GM21367 (cell line): ENCODE results near the gene OSBPL9.

Experiments
- ATAC-seq: cut with Tn5 transposase; IDR thresholded peaks from one replicate; pipeline ENCODE4 v1.9.1; 2021; ENCODE audit not compliant: unreplicated experiment

The OSBPL9 gene

DNA sequence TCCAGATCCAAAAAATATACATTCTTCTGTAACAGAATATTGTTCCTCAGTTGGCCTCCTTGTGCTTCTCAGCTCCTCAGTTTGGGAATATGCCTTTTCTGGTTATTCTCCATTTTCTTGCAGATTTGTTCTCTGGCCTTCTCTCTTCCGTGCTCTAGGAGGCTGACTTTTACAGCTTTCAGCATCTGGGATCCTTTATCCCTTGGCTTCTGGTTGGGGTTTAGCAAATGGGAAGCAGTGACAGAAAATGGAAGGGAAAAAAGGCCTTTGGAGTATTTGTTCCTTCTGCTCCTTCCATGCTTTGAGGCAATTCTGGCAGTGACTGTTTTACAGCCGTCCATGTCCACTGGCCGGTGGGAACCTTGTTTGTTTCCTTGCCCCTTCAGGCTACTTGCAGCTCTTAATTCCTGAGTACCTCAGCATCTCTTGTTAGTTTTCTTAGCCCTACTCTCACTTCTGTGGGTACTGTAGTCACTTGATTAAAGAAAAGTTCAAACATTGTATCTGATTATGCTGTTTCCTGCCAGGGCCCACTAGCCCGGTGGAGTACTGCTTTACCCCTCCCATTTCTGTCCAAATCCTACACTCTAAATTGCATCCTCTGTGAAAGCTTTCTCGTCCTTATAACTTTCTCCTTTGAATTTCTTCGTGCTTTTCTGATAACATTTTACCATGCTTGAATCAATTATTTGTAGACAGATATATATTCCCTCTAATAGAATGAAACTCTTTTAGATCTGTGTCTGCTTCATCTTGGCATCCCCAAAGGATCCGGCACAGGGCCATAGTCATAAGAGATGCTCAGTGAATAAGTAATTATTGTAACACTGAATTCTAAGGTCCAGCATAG is 118.2 kb downstream of the OSBPL9 start:
- no peak for ATAC-seq

DNA sequence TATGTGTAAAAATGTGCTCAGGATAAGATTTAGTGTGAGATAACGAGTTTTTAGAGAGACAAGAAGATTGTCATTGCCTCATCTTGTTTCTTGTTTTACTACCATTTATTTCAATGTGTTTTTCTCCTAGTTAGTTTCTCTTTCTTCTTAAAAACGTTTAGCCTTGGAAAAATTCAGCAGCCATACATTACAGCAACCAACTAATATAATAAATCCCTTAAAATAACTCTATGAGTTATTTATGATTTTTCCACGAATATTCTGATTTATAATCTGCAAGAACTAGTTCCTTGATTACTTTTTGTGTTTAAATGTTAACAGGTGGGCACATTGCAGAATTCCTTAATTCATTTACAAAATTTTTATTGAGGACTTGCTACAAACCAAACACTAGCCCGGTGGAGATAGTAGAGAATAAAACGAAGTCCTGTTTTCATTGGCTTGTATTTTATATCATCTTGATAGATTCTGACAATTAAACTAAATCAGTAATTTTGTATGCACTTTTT is 118.9 kb downstream of the OSBPL9 start:
- ATAC-seq, result no peak

DNA sequence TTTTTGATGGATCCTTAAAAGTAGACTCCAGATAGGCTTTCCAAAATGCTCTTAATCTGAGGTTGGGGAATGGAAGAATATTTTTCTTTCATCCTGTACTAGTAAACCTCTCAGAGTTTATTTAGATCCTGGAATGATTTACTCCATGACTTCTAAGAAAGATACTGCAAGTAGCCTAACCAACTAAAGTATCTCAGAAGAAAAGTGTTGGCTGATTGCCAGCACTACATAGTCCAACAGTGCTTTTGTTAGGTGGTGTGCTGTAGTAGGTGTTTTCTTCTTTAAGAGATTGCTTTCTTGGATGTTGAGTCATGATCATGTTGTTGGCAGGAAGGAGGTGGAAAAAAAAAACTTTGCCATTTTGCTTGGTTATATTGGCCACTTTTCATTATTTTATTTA is 119.8 kb downstream of the OSBPL9 start:
- ATAC-seq, result no peak

DNA sequence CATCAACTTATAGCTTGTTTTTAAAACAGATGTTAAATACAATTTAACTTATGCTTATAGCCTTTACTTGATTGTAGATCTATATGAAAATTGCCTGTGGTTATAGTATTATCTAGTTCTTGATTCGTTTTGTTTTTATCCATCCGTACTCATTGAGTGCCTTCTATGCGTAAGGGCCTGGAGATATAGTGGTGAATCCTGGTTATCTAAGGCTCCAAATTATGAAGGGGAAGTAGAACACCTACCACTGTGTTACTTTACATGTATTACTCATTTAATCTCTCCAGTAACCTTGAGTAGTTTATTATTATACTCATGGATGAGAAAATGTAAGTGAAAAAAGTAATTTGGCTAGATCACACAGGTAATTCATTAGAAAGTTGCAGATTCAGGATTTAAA is 121.8 kb downstream of the OSBPL9 start:
- ATAC-seq, result no peak

DNA sequence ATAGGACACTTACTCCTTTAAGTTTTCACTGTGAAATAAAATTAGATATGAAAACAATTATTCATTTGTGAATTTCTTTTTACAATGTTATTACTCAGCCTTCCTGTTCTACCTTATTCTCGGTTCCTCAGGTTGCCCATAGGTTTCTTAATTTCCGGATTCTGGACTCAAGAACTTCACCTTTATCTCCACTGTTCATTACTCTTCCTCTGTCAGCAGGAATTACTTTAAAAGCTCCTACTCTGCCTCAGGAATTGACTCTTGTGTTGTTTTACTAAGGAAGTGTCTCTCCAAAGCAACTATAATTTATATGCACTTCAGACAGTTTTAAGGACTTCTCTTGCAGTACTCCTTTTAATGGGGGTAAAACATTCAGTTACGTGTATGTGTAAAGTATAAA is 123.8 kb downstream of the OSBPL9 start:
- ATAC-seq, result no peak

DNA sequence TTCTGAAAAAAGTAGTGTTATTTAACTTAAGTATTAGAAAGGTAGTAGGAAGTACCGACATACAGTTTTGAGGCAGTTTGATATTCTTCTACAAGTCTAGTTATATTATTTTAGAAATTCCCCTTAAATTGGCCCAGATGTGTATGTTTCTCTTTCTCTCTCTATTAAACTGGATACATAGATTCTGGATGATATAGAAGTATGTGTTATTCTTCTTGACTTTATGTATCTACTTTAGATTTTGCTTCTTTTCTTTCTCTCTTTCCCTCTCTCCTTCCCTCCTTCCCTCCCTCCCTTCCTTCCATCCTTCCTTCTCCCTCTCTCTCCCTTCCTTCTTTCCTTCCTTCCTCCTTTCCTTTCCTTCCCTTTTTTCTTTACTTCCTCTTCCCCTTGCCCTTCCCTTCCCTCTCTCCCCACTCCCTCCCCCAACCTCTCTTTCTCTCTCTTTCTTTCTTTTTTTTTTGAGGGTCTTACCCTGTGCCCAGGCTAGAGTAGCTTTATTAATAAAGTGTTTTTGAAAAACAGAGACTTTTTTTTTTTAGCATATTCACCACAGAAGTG is 124.3 kb downstream of the OSBPL9 start:
- ATAC-seq, result no peak

DNA sequence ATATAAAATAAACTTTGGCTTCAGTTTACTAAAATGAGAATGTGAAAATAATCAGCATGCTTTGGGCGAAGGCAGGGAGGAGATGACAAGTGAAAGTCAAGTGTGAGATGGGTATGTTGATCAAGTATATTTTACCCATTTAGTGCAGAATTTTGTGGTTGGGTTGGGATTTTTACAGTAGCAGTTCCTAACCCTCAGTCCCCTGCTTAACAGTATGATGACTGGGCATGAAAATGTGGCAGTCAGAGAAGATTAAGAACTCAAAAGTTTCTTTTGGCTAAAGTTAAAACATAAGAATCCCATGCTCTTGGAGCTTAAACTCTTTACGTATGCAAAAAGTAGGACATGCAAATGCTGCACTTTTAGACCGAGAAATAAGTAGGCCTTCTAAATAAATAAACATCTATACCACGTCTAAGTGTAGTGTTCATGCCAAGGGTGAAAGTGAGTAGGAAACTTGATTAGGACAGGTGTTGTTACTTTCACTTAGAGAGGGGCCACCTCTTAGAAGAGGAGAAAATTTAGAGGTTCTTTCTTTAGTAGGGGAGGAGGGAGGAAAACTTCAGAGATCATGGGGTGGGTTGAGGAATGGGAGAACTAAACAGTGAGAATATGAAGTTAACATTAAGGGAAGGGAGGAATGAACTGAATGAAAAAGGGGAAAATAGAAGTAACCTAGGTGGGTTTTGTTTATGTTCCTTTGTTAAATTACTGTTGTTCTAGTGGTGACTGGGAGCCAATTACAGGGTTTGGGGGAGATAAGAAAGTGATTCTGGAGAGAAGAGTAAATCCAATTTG is 127.8 kb downstream of the OSBPL9 start:
- ATAC-seq, result no peak

DNA sequence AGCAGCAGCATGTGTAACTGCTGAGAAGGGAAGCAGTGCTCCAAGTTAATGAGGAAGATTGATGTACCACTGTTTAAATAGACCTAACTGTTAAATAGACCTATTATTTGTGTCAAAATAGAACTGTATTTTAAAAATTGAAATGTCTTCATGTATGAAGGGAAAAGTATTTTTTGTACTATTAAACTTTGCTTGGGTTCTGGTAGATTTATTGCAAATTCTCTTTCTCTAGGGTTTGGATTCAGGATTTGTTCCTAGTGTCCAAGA is 128.3 kb downstream of the OSBPL9 start:
- ATAC-seq, result no peak

DNA sequence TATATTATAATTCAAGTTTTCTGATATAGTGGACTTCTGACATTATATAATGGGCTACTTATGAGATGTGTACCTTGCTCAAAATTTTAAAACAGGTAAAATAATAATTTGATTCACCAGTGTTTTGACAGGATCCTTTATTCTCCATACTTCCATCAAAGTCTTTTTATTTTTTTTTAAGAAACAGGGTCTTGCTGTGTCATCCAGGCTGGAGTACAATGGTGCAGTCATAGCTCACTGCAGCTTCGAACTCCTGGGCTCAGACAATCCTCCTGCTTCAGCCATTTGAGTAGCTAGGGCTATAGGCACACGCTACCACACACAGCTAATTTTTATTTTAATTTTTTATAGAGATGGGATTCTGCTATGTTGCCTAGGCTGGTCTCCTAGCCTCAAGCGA is 132.3 kb downstream of the OSBPL9 start:
- ATAC-seq, result no peak

DNA sequence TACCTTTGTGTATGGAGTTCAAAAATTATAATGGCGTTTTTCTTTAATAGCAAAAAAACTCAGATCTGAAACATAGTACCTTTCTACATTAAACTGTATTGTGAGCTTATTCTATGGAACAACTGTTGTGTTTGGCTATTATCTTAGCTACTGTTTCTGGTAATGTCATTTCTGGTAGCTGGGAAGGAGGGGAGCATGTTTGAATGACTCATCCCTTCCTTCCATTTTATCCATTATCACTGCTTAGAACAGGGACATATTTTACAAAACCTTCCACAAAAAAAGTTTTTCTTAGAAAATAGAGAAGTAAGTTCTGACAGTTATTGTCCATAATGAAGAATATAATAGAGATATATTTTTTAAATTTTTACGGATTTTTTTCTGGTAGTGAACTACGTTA is 133.3 kb downstream of the OSBPL9 start:
- no peak for ATAC-seq

DNA sequence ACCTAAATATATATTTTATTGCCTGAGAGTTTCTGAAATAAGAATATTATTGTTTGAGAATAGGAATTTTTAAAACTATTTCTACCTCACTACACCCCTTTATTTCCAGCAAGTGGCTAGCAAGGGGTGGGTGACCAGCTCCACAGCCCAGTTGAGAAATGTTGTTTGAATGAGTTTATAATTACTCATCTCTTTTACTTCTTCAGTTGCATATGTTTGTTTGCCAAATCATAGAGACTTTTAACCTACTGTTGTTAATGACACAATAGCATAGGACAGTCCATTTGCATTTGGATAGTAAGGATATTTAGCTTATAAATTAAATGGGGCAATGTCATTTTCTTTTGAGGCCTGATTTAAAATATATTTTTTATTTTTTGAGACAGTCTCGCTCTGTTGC is 133.8 kb downstream of the OSBPL9 start:
- ATAC-seq, result no peak

DNA sequence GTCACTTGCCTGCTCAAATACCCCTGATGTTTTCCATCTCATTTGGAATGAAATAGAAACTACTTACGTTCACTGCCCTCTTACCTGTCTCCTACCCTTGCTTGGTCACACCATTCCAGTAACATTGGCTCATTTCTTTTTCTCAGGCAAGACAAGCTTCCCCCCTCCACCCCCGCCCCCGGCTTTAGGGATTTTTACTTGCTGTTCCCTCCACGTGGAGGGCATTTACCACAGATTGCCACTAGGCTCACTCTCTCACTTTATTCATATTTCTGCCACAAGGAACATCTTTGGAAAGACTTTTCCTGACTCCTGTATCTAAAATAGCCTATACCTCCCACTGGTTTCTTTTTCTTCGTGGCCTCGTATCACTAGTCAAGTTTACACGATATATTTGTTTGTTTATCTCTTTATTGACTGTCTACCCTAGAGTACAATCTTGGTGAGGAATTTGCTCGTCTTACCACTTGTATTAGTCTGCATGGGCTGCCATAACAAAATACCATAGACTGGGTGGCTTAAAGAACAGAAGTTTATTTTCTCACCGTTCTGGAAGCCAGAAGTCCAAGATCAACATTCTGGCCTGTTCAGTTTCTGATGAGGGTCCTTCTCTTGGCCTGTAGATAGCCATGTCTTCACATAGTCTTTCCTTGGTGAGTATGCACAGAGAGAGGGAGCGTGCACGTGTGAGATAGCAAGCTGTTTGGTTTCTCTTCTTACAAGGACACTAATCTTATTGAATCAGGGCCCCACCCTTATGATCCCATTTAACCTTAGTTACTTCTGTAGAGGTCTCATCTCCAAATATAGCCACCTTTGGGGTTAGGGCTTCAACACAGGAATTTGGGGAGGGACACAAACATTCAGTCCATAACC is 135.4 kb downstream of the OSBPL9 start:
- no peak for ATAC-seq

DNA sequence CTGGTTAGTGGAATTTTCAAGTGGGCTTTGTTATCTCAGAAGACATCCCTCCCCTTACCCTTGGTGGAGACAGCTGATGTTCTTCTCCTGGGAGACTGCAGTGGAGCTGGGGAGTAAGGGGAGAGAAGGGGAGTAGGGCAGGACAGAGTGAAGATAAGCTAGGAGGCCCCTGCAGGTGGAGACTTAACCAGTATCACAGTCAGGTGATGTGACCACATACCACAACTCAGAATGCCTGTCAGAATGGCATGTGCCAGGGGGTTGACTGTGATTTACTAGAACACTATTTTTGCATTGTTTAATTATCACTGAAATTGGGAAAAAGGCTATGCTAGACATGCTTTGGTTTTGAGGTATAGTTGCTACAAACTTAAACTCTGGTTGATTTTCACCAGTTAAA is 137.1 kb downstream of the OSBPL9 start:
- no peak for ATAC-seq

DNA sequence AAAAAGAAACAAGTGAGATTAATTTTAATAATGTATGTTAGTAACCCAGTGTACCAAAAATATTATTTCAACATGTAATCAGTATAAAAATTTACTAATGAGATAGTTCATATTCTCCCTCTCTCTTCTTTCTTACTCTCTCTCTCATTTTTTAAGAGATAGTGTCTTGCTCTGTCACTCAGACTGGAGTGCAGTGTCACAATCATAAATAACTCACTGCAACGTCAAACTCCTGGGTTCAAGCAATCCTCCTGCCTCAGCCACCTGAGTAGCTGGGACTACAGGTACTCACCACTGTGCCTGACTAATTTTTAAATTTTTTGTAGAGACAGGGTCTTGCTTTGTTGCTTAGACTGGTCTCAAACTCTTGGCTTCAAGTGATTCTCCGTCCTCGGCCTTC is 137.8 kb downstream of the OSBPL9 start:
- ATAC-seq, result no peak

DNA sequence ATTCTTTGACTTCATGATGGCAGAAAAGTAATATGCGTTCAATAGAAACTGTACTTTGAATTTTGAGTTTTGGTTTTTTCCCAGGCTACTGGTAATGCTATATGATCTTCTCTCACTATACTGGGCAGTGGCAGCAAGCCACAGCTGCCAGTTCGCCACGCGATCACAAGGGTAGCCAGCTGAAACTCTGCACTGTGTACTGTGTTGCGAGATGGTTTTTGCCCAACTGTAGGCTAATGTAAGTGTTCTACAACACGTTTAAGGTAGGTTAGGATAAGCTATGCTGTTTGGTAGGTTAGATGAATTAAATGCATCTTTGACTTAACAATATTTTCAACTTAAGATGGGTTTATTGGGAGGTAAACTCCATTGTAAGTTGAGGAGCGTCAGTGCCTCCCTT is 138.5 kb downstream of the OSBPL9 start:
- no peak for ATAC-seq

DNA sequence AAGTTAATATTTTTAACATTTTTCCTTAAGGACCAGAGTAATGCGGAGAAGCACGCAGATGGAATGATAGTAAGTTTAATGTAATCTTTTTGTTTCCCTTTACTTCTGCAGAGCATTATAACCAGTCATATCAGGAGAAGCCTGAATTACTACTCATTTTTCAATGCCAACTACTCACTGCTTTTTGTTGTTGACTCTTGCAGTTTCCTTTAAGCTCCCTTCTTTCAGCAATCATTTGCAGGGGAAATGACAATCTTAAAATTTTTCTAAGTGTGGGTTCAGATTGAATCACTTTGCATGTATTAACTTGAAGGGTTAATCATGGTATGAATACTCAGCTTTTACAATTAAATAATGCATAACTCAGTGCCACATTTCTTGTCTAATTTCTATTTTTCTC is 139.4 kb downstream of the OSBPL9 start:
- ATAC-seq, result no peak

DNA sequence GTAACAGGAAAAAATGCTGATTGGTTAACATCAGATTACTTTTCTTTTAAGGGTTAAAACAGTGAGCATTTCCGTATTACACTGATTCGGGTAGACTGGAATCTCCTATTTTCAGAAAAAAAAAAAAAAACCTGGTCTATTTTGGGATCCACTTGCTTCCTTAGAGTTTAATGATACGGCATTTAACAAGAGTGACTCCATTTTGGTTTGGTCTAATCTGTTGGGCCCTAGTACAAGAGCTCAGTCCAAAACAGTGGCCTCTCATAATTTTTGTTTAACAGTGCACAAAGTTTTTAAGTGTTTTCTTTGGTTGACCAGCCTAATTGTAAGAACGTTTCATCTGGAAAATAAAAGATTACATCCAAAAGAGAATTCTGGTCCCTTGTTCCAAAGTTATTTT is 141.4 kb downstream of the OSBPL9 start:
- ATAC-seq, result no peak

DNA sequence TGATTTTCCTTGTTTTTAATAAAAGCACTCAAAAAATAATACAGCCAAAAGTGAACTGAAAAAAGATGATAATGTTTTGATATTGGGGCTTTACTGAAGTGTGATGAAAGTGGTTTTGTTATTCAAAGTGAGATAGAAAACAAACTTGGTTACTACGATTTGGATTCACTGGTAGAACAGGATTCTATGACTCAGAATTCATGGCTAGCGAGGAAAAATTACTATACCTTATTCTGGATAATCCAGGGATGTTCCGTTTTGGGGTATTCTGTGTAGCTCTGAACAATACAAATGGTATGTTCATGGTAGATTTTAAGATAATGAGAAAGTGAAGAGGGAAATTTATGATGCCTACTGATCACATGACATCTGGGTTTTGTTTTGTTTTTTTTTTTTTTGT is 144.0 kb downstream of the OSBPL9 start:
- no peak for ATAC-seq

DNA sequence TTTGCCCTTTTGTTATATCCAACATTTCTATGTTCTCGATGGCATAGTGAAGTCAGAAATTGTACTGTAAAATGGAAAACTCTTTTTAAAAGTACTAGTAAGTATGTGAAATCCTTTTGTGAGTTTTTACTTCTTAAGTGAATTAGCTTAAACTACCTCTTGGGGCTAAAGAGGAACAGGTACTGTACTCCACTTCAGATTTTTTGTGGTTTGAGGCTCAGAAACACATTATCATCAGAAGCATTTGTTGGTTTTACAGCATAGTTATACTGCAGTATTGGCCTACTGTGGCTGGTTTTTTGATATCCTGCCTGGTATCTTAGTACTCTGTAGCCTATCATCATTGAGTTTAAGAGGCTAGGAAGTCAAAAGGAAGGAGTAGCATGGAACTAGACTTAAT is 144.5 kb downstream of the OSBPL9 start:
- no peak for ATAC-seq

DNA sequence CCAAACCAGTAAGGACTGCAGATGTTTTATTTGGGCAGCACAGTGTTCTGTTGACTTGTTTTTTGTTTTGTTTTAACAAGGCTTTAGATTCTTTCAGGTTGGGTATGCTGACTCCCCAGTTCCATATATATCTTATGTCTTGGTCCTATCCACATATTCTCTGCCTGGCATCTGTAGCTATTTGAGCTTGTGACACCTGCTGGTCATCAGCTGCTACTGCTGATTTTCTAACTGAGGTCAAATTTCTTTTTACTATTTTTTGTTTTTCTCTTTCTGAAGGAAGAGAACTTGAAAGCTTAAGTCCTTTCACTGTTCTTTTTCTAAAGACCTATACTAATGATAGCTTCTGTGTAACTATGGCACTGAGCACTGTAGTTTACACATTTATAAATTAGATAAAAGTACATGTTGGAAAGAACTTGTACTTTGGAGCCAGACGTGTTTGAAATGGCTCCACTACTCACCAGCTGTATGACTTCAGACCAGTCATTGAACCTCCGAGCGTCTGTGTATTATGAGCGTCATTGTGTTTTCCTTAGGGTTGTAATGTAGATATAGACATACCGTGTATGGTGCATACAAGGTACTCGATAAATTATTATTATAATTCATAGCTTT is 152.2 kb downstream of the OSBPL9 start:
- ATAC-seq, result no peak

DNA sequence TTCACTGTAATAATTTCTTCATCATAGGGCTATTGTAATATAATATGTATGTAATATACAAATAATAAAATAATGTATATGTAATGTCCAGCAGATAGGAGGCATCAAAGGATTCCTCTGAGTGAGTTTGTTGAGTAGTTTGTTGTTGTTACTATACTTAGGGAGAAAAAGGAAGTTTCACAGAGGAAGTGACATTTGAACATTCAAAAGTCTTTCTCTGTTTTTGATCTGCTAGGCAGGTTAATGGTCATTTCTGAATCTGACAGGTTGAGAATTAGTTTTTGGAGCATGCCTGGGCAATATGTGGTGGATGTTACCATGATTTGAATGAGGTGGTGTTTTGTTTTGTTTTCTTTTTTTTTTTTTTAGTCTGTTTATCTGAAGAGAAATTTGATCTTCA is 159.5 kb downstream of the OSBPL9 start:
- no peak for ATAC-seq
